Measurements from ENCODE around the gene MRTFA.

GRCh38 chr22:40443732-40444131 lies 192.8 kb downstream of the MRTFA start:
- TF ChIP-seq TAF1 (IDR thresholded peaks at IDR 0.05; ENCODE audit: low read depth, low read length), result no peak
- TF ChIP-seq POLR2AphosphoS5 (IDR thresholded peaks at IDR 0.05; ENCODE audit: low read depth, low read length), result no peak
- TF ChIP-seq POLR2A (IDR thresholded peaks at IDR 0.05; ENCODE audit: low read depth, low read length), result no peak
